ENCODE data around the gene HAUS6.

Gene HAUS6

DNA sequence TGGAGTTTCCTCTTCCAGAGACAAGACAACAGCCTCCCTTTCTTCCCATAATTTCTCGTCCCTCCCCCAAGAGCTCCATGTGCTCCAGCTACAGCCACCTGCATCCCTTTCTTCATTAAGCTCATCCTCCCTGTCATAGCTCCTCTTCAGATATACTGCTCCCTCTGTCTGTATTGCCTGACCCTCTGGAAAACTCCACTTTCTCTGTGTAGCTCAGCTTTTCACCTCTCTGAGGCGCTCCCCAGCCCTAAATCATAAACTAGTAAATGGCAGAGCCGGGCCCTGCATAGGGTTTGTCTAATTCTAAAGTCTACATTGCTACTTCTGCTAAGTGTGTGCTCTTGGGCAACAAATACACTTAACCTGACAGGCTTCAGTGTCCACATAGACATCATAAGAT is 33.4 kb upstream of the HAUS6 start:
- Histone ChIP-seq H3K4me2 (no peak overlapping the region), H3K9ac (no peak overlapping the region), H3K36me3 (no peaks in the 10 kb centered on the region), H3K4me3 (no peak overlapping the region), H3K27ac (no peak overlapping the region), H3K4me1 (peaks cover 18% of the 10 kb centered on the region), H4K20me1 (no peaks in the 10 kb centered on the region), H3K27me3 (no peaks in the 10 kb centered on the region), H3K9me3 (no peaks in the 10 kb centered on the region)
- no peak for TF ChIP-seq Cebpa-rat (IDR thresholded peaks at IDR 0.05)

DNA sequence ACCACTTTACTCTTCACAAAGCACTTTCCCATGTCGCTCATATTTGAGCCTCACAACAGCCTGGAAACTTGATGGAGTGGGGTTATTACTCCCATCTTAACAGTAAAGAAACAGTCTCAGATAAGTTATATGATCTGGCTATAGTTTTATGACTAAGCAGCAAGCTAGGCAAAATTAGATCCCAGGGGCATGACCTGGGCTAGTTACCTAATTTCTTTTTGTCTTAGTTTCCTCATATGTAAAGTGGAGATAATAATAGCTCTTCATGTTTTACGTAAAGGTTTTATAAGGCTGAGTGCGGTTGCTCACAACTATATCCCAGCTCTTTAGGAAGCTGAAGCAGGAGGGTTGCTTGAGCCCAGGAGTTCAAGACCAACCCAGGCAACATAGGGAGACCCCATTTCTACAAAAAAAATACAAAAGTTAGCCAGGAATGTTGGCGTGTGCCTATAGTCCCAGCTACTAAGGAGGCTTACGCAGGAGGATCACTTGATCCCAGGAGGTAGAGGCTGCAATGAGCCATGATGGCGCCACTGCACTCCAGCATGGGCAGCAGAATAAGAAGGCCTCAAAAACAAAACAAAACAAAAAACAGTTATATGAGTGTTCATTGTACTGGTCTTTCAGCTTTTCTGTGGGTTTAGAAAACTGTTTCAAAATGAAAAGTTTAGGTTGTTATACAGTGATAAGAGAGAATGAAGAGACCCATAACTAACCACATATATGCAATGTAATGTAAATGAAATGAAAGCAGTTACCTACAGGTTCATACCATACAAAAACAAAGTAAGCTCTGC is 31.0 kb upstream of the HAUS6 start:
- no peaks in the 10 kb centered on the region for H3K36me3 ChIP-seq
- no peak overlapping the region for H3K27ac ChIP-seq
- H3K9me3 ChIP-seq, result no peaks in the 10 kb centered on the region
- no peak overlapping the region for H3K4me2 ChIP-seq
- H3K4me1 ChIP-seq, result peaks cover 32% of the 10 kb centered on the region
- H3K4me3 ChIP-seq, result no peak overlapping the region
- H3K27me3 ChIP-seq, result no peaks in the 10 kb centered on the region
- no peak overlapping the region for H3K9ac ChIP-seq
- no peak for TF ChIP-seq Cebpa-rat (IDR thresholded peaks at IDR 0.05)
- no peaks in the 10 kb centered on the region for H4K20me1 ChIP-seq

- H3K4me1 ChIP-seq, result peaks cover 46% of the 10 kb centered on the region
Measured at GRCh38 chr9:19130436-19130835, 27.7 kb upstream of the HAUS6 start.

DNA sequence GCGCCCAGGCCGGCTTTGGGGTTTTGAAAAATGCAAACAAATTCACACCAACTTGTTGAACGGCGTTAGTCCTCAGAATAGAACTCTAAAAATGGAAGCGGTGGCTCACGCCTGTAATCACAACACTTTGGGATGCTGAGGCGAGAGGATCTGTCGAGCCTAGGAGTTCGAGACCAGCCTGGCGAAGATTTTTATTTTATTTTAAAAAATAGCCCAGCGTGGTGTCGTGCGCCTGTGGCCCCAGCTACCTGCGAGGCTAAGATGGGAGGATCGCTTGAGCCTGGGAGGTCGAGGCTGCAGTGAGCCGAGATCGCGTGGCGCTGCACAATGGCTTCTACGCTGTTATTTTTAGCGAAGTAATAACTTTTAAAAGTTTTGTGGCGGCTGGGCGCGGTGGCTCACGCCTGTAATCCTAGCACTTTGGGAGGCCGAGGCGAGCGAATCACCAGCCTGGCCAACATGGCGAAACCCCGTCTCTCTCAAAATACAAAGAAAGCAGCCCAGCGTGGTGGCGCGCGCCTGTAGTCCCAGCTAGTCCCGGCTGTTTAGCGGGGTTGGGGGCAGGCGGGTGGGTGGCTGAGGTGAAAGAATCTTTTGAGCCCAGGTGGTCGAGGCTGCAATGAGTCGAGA is 25.3 kb upstream of the HAUS6 start:
- peaks cover 63% of the 10 kb centered on the region for H3K4me1 ChIP-seq
- no peaks in the 10 kb centered on the region for H3K27me3 ChIP-seq
- peaks cover 31% of the 10 kb centered on the region for H3K36me3 ChIP-seq
- H3K27ac ChIP-seq, result peak overlapping the region; percentile 98
- peak overlapping the region; percentile 83 for H3K4me2 ChIP-seq
- peaks cover 20% of the 10 kb centered on the region; the same call in 1 of the 2 replicates for H4K20me1 ChIP-seq
- TF ChIP-seq Cebpa-rat (IDR thresholded peaks at IDR 0.05), result no peak
- H3K9ac ChIP-seq, result peak overlapping the region; percentile 96
- no peaks in the 10 kb centered on the region for H3K9me3 ChIP-seq
- peak overlapping the region; percentile 92 for H3K4me3 ChIP-seq

More at GRCh38 chr9:19130436-19130835, 27.7 kb upstream of the HAUS6 start:
- Histone ChIP-seq H3K27me3 (no peaks in the 10 kb centered on the region), H3K4me3 (no peak overlapping the region), H4K20me1 (peaks cover 7% of the 10 kb centered on the region; the same call in 1 of the 2 replicates), H3K4me2 (peak overlapping the region; percentile 83), H3K9me3 (no peaks in the 10 kb centered on the region), H3K36me3 (peaks cover 8% of the 10 kb centered on the region), H3K27ac (no peak overlapping the region), H3K9ac (no peak overlapping the region)
- no peak for TF ChIP-seq Cebpa-rat (IDR thresholded peaks at IDR 0.05)

DNA sequence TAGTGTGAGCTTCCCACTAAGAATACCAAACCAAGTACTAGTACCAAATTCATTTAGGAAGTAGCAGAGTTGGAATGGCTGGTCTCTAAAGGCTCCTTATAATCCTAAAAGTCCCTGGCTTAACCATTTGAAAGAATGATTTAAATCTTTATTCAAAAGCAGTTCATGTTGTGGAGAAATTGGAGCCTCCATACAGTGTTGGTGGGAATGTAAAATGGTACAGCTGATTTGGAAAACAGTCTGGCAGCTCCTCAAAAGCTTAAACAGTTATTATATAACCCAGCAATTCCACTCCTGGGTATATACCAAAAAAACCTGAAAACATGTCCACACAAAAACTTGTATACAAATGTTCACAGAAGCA is 21.7 kb upstream of the HAUS6 start:
- Histone ChIP-seq H3K27ac (0 out of 2 replicates have a peak overlapping the region, but pooled peaks have one; percentile 5), H3K36me3 (peaks cover 66% of the 10 kb centered on the region), H3K27me3 (no peaks in the 10 kb centered on the region), H3K9me3 (no peaks in the 10 kb centered on the region), H3K4me3 (no peak overlapping the region), H3K4me2 (peak overlapping the region; percentile 83), H3K9ac (0 out of 2 replicates have a peak overlapping the region, but pooled peaks have one; percentile 9), H4K20me1 (peaks cover 25% of the 10 kb centered on the region; the same call in 1 of the 2 replicates), H3K4me1 (peaks cover 48% of the 10 kb centered on the region)
- no peak for TF ChIP-seq Cebpa-rat (IDR thresholded peaks at IDR 0.05)

GRCh38 chr9:19122490-19123042 is 19.9 kb upstream of the HAUS6 start:
- Histone ChIP-seq H3K36me3 (peaks cover 85% of the 10 kb centered on the region), H3K9me3 (no peaks in the 10 kb centered on the region), H3K4me2 (no peak overlapping the region), H3K9ac (no peak overlapping the region), H3K4me1 (peaks cover 29% of the 10 kb centered on the region), H3K27ac (no peak overlapping the region), H3K27me3 (no peaks in the 10 kb centered on the region), H4K20me1 (peaks cover 26% of the 10 kb centered on the region; the same call in 1 of the 2 replicates), H3K4me3 (no peak overlapping the region)
- no peak for TF ChIP-seq Cebpa-rat (IDR thresholded peaks at IDR 0.05)

DNA sequence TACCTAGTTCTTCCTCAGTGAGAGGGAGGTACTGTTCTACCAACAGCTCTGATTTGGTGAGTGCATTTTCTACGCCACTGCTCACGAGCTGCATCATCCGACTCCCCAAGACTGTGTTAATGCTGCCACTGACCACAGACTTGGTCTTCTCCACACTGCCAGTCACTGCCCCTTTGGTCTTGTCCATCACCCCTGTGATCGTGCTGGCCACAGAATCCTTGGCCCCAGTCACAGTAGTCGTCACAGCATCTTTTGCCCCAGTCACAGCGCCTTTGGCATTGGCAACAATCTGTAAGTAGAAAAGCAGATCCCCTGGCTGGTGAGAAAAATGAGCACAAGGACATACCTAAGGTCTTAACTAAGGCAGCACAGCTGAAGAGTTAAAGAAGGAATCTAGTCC is 18.2 kb upstream of the HAUS6 start:
- TF ChIP-seq Cebpa-rat (IDR thresholded peaks at IDR 0.05), result no peak
- H3K4me2 ChIP-seq, result no peak overlapping the region
- H3K4me1 ChIP-seq, result peaks cover 22% of the 10 kb centered on the region
- no peak overlapping the region for H3K9ac ChIP-seq
- no peak overlapping the region for H3K27ac ChIP-seq
- peaks cover 98% of the 10 kb centered on the region for H3K36me3 ChIP-seq
- peaks cover 34% of the 10 kb centered on the region; the same call in 1 of the 2 replicates for H4K20me1 ChIP-seq
- no peaks in the 10 kb centered on the region for H3K9me3 ChIP-seq
- no peaks in the 10 kb centered on the region for H3K27me3 ChIP-seq
- H3K4me3 ChIP-seq, result no peak overlapping the region

- no peaks in the 10 kb centered on the region for H3K9me3 ChIP-seq
- H3K27me3 ChIP-seq, result no peaks in the 10 kb centered on the region
- no peak for TF ChIP-seq Cebpa-rat (IDR thresholded peaks at IDR 0.05)
- H4K20me1 ChIP-seq, result peaks cover 28% of the 10 kb centered on the region; the same call in 1 of the 2 replicates
- H3K4me2 ChIP-seq, result no peak overlapping the region
- no peak overlapping the region for H3K4me3 ChIP-seq
- H3K9ac ChIP-seq, result no peak overlapping the region; the same call in 1 of the 2 replicates
- peaks cover 12% of the 10 kb centered on the region for H3K4me1 ChIP-seq
- no peak overlapping the region for H3K27ac ChIP-seq
- peaks cover 98% of the 10 kb centered on the region for H3K36me3 ChIP-seq
Measured at GRCh38 chr9:19119801-19120440, 17.2 kb upstream of the HAUS6 start.

DNA sequence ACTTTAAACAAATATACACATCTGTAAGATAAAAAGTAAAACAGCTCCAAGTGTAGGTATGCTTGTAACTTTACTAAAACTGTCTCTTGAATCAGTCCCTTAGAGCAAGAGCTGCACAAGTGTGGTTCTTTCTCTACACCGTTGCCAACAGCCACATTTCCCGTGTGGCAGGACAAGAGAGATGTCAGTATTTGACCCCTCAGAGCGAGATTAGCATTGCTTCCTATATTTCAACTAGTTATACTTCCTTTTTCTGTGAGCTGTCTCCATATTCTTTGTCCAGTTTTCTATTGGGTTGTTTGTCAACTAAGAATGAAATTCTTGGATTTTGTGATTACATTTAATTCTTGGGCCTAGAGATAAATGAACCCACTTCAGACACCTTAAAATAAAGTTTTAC is 16.5 kb upstream of the HAUS6 start:
- peaks cover 5% of the 10 kb centered on the region for H3K4me1 ChIP-seq
- peaks cover 100% of the 10 kb centered on the region for H3K36me3 ChIP-seq
- no peak for TF ChIP-seq Cebpa-rat (IDR thresholded peaks at IDR 0.05)
- H3K9ac ChIP-seq, result no peak overlapping the region; the same call in 1 of the 2 replicates
- peaks cover 27% of the 10 kb centered on the region; the same call in 1 of the 2 replicates for H4K20me1 ChIP-seq
- H3K9me3 ChIP-seq, result no peaks in the 10 kb centered on the region
- H3K4me3 ChIP-seq, result no peak overlapping the region
- H3K27ac ChIP-seq, result no peak overlapping the region
- no peak overlapping the region for H3K4me2 ChIP-seq
- no peaks in the 10 kb centered on the region for H3K27me3 ChIP-seq

Data from BLaER1 (cell line).